ENCODE measurements around the gene NHLRC2. TPM values are rescaled to one million over a fixed set of nuclear protein-coding genes. Genes with fewer than 3 reads are reported as not detected.
A peak's percentile ranks its signal among the peaks of the same experiment; 100 is the strongest.

The NHLRC2 gene
- total RNA-seq, 1 experiment from 2014 or later: 30.9 TPM

DNA sequence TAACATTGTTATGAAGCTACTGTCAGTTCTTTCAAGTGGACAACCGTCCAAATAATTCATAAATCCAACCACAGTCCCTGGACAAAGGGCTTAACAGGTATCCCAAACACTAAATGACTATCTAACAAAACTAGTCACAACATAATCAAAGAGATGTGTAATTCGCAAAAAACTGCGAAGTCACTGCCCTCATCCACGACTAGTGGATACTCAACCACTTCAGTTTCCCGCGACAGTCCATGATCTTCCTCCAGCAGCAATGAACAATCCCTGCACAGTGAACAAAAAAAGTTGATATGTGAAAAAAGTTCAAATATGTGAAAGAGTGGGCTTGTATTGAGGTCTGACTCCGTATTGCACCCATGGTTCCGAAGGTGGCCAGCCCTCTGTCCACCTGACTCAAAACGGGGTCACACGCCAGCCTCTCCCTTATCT lies 866 bp upstream of the NHLRC2 start:
- Histone ChIP-seq H2BK15ac (ENCODE audit: low read depth, low read length) (no peak overlapping the region), H2BK20ac (ENCODE audit: low read depth, low read length, poor library complexity, severe bottlenecking) (no peak overlapping the region), H4K20me1 (ENCODE audit: control insufficient read depth, insufficient read depth, insufficient read length) (no peaks in the 10 kb centered on the region), H4K5ac (ENCODE audit: insufficient read length, low read depth, low read length) (no peak overlapping the region), H3K9me3 (ENCODE audit: control insufficient read depth, low read depth, low read length) (no peaks in the 10 kb centered on the region), H2AK5ac (ENCODE audit: insufficient read length, low read length) (no peak overlapping the region), H2BK5ac (ENCODE audit: insufficient read length, low read length) (no peak overlapping the region), H2BK120ac (ENCODE audit: low read depth, low read length, poor library complexity, severe bottlenecking) (no peak overlapping the region), H3K79me1 (ENCODE audit: insufficient read depth, low read depth, low read length, poor library complexity, severe bottlenecking) (no peaks in the 10 kb centered on the region), H3K4ac (ENCODE audit: low read depth, low read length) (no peak overlapping the region), H3K4me1 (ENCODE audit: insufficient read depth, low read length) (no peaks in the 10 kb centered on the region), H4K8ac (replicated peaks; ENCODE audit: insufficient read length, low read depth, low read length) (no peak overlapping the region), H3T11ph (ENCODE audit: low read length) (no peak overlapping the region), H3K27ac (ENCODE audit: insufficient read length, low read depth, low read length) (no peak overlapping the region), H3K4me2 (ENCODE audit: insufficient read depth, insufficient read length, low read length) (peak overlapping the region; percentile 78), H3K23ac (ENCODE audit: insufficient read length, low read depth, low read length) (no peak overlapping the region), H2AFZ (ENCODE audit: low read length) (no peak overlapping the region), H3K9ac (ENCODE audit: extremely low read depth, insufficient read length, low read length) (peak overlapping the region; percentile 100), H3K18ac (ENCODE audit: insufficient read length, low read depth, low read length) (peak overlapping the region; percentile 100), H3K23me2 (ENCODE audit: insufficient read length, low read depth, low read length, poor library complexity, severe bottlenecking) (peaks cover 13% of the 10 kb centered on the region), H3K14ac (ENCODE audit: insufficient read depth, low read length) (peak overlapping the region; percentile 98), H2BK12ac (ENCODE audit: insufficient read length, low read depth, low read length) (no peak overlapping the region), H3K56ac (ENCODE audit: insufficient read length, low read depth, low read length) (peak overlapping the region; percentile 93), H3K27me3 (ENCODE audit: insufficient read depth, low read length) (no peaks in the 10 kb centered on the region), H3K79me2 (ENCODE audit: insufficient read depth, low read length) (peaks cover 9% of the 10 kb centered on the region; the same call in 1 of the 2 replicates), H4K91ac (ENCODE audit: insufficient read length, low read depth, low read length) (no peak overlapping the region)
- Mint-ChIP-seq H3K4me1 (peaks cover 27 to 33% of the 10 kb centered on the region in 2 experiments), H3K9me3 (no peaks in the 10 kb centered on the region; a peak in 1 of 5 replicates), H3K36me3 (ENCODE audit: insufficient read depth in 1 of 3, low read depth in 3 of 3) (peaks cover 0 to 10% (median 0%) of the 10 kb centered on the region in 3 experiments; a peak in 4 of 7 replicates), H3K27me3 (ENCODE audit: low read depth) (no peaks in the 10 kb centered on the region), H3K4me3 (peak overlapping the region; percentile 90 to 98), H3K27ac (peak overlapping the region; percentile 99 to 100 (median 100))
- TF ChIP-seq, protein P1, sequence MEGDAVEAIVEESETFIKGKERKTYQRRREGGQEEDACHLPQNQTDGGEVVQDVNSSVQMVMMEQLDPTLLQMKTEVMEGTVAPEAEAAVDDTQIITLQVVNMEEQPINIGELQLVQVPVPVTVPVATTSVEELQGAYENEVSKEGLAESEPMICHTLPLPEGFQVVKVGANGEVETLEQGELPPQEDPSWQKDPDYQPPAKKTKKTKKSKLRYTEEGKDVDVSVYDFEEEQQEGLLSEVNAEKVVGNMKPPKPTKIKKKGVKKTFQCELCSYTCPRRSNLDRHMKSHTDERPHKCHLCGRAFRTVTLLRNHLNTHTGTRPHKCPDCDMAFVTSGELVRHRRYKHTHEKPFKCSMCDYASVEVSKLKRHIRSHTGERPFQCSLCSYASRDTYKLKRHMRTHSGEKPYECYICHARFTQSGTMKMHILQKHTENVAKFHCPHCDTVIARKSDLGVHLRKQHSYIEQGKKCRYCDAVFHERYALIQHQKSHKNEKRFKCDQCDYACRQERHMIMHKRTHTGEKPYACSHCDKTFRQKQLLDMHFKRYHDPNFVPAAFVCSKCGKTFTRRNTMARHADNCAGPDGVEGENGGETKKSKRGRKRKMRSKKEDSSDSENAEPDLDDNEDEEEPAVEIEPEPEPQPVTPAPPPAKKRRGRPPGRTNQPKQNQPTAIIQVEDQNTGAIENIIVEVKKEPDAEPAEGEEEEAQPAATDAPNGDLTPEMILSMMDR (conservative IDR thresholded peaks at IDR 0.05): no peak
- WGBS (ENCODE audit: extremely low coverage, insufficient read length, low lambda C conversion rate): no CpG with 5 or more reads among the region's 10 CpGs
- DNase-seq: no peak
